HG02870 (cell line): ENCODE measurements around the gene ERBB4.

ENCODE experiments used
- ATAC-seq: cut with Tn5 transposase; IDR thresholded peaks from one replicate; pipeline ENCODE4 v1.9.1; 2021; ENCODE audit warnings: mild to moderate bottlenecking, moderate library complexity; ENCODE audit not compliant: unreplicated experiment

ERBB4 gene

GRCh38 chr2:211864328-211864727 is 674.3 kb downstream of the ERBB4 start:
- ATAC-seq = no peak

DNA sequence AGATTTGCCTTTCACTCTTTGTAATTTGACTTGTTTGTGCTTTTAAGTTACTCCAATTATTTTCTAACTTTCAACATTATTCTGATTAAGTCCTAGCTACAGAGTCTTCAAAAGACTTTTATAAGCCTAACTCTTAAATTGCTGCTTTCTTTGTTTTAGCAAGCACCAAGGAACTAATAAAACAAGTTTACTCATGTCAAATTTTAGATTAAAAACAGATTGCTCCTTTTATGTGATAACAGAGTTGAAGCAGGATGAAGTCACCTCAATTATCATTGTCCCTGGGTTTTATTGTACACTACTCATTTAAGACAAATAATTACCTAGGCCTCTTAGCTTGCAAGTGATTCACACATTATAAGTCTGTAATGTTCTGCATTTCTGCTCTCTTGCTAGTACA is 678.4 kb downstream of the ERBB4 start:
- ATAC-seq = no peak

- ATAC-seq = no peak
Observed at GRCh38 chr2:211854832-211855231, 683.8 kb downstream of the ERBB4 start.

DNA sequence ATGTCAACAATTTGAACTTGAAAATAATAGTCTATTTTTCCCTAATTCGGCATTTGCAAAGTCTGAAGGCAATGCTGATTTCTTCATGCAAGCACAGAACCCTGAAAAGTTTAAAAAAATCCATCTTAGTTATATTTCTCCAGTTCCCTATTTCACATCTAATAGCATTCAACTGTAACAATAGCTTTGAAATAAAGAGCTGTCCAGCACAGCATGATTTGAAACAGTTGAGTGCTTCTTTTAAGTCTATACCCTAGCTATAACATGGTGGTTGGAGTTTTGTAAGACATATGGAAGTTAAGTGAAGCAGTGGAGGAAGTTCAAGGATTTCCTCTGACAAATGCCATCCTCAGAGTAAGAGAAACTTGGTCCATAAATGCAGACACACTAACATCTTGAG is 691.9 kb downstream of the ERBB4 start:
- ATAC-seq = no peak

- ATAC-seq = no peak
Observed at GRCh38 chr2:211846036-211846400, 692.6 kb downstream of the ERBB4 start.

DNA sequence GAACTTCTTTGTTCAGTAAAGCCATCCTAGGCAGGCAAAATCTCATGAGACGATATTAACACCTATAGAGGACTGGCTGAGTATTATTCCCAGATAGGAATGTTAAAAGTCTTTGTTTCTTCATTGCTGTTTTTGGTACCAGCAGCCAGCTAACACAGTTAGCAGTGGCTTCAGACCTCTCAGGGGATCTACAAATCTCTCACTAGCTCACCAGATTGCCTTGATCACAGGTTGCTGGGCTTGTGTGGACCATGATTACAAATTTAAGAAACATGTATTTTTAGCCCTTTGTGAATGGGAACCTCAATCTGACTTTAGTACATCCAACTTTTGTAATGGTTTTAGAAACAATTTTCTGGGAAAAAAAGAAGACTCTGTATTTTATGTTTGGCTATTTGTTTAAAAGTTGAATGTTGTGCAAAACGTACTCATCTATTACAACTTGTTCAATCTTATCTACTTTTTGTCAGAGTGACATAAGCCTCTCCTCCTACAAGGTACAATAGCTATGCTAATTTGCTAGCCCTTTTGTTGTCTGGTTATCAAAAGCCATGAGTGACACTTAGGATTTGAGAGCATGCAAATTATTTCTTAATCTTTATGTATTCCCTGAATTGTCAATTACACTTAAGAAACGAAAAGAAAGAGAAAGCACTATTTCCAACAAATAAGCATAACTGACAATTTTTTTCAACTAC is 693.1 kb downstream of the ERBB4 start:
- ATAC-seq = no peak

GRCh38 chr2:211837706-211838105 is 700.9 kb downstream of the ERBB4 start:
- no peak for ATAC-seq

DNA sequence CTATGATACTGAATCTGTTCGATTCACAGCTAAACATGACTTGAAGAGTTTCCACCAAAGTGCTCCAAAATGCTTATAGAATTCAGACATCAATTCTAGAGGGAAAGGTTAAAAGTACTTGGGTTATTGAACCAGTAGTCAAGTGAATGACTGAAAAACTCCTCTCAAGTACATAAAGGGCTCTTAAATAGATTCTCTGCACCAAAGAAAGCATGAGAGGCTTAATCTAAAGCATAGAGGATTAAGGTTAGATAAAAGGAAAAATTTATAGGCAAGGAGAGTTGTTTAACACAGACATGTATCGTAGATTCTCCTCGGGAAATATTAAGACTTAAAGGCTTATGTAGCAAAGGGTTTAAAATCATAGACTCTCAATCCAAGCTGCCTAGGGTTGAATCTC is 701.4 kb downstream of the ERBB4 start:
- ATAC-seq = no peak

GRCh38 chr2:211836409-211836808 is 702.2 kb downstream of the ERBB4 start:
- no peak for ATAC-seq

DNA sequence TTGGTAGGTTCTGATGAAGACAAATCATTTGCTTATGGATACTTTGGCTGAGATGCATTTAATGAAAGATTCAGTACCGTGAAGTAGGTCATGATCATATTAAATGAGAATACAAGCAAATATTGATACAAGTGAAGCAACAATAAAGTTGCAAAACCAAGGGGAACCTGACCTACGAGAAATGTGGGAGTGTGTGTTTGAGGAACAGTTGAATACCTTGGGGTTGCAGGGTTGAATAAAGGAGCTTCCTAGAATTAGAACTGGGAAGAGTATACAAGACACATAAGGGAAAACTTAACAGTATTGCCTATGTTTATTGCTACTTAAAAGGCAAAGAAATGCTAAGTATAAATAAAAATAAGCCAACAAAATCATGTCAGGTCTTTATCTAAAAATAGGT is 702.9 kb downstream of the ERBB4 start:
- no peak for ATAC-seq

DNA sequence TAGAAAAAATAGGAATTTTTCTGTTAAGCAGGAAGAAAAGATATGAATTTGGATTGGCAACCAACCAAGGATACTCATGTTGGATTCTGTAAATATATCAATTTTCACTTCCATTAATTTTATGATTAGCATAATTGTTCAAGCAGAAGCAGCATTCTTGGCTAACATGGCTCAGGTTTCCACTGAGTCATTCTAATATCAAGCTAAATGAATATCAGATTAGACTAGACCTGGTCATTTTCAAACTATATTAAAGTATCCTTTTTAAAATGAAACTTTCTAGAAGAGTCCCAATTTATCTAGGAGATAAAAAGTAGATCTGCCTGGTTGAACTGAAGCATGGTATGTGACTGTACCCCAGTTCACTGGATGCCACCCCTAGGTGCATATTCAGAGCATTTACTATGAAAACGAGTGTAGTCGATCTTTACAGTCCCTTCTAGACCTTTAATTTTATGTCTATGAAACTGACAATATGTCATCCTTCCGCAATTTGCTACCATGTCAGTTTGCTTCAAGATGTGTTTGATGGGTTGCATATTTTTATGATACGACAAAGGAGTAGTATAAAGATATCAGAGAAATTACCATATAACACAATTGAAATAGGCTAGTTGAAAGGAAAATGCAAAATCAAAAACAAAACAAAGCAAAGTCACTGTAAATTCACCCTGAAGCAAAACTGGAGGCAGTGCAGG is 704.9 kb downstream of the ERBB4 start:
- no peak for ATAC-seq

DNA sequence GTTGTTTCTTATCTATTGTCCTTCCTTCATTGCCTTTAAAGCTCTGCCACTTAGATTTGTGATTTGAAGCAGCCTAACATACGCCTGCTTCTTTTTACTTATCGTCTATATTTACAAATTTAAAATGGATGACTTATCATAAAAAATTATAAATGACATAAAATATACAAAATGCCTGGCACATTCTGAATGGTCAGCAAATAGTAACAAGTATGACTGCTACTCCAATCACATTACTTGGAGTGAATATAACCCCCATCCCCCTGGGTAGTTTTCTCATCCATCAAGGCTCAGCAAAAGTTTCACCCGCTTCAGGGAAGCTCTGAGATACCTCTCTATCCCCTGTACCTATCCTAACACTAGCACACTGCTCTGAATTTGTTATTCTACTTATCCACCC is 708.9 kb downstream of the ERBB4 start:
- ATAC-seq = no peak

- no peak for ATAC-seq
Observed at GRCh38 chr2:211823886-211824479, 714.6 kb downstream of the ERBB4 start.

GRCh38 chr2:211822686-211823335 is 715.8 kb downstream of the ERBB4 start:
- no peak for ATAC-seq

DNA sequence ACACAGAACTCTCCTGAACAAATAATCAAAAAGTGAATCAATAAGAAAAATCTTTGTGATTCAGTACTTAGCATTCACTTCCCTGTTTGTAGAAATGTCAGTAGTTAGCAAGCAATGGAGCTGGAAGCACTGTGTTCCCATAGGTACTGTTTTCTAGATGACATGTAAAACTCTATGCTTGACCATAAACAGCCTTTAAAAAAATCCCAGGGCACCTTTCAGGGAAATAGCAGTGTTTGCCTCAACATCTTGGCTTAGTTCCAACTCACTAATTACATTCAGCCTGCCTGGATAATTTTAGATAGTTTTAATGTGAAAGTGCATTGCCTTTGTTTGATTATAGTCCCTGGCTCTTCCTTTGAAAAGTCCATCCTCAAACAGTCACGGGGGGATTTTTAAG is 721.8 kb downstream of the ERBB4 start:
- ATAC-seq = no peak

DNA sequence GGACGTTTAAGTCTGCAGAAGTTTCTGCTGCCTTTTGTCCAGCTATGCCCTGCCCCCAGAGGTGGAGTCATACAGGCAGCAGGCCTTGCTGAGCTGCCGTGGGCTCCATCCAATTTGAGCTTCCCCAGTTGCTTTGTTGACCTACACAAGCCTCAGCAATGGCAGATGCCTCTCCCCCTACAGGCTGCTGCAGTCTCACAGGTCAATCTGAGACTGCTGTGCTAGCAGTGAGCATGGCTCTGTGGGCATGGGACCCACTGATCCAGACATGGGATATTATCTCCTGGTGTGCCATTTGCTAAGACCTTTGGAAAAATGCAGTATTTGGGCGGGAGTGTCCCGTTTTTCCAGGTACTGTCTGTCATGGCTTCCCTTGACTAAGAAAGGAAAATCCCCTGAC is 726.0 kb downstream of the ERBB4 start:
- no peak for ATAC-seq

- no peak for ATAC-seq
Observed at GRCh38 chr2:211802666-211803065, 735.9 kb downstream of the ERBB4 start.

- no peak for ATAC-seq
Observed at GRCh38 chr2:211800001-211800400, 738.6 kb downstream of the ERBB4 start.

DNA sequence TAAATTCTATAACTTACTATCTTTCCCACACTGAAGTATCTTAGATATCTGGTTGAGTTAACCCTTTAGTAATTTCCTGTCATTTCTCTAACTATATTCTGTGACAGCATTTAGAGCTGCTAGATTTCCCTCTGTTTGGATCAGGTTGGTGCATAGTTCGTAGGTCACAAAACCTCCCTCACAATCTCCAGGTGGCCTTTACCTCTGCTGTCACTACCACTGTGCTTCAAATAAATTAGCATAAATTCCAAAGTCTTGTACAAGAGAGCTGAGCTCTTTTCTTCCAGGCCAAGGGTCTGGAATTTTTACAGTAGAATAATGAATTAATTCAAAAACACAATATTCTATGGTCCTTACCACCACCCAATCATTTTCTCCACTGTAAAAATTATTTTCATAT is 739.7 kb downstream of the ERBB4 start:
- ATAC-seq = no peak

GRCh38 chr2:211793690-211794089 is 744.9 kb downstream of the ERBB4 start:
- ATAC-seq = no peak

- ATAC-seq = no peak
Observed at GRCh38 chr2:211789982-211790381, 748.6 kb downstream of the ERBB4 start.

DNA sequence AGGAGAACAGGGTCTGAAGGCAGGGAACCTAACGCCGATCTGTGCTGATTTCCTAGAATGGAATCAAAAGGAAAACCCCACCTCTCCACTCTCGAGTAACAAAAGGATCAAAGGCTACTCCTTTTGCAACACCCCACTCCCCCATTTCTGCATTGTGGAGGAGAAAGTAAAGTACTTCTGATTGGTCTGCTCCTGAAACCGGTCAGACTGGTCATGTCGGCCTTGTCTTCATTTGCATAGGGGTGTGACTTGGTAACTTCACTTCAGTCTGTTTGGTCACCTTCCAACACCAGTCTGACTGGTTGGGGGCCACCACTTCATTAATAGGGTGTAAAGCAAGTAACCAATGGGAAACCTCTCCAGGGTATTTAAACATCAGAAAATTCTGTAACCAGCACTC is 771.9 kb downstream of the ERBB4 start:
- ATAC-seq = no peak
